Adrenal gland (tissue), 12 donors: ENCODE results near the gene NEK8. TPM values are rescaled to one million over a fixed set of nuclear protein-coding genes. Genes with fewer than 3 reads are reported as not detected.

Experiments
- DNase-seq, 7 donors: peaks; one replicate each; pipeline ENCODE4 v3.0.0-alpha.2; 2019 to 2020
- H3K27ac ChIP-seq, 5 donors: fragments of 200-600 bp; sonication (generic) in 4 of 5; 1 replicate in 3 of 5; 2 replicates in 2 of 5; pipeline versions ENCODE4 v1.5.1 to v1.8.0; 2016 to 2020; ENCODE audit warnings: mild to moderate bottlenecking in 1 of 5
- H3K27me3 ChIP-seq: fragments of 200-600 bp; 2 replicates; pipeline ENCODE4 v1.8.0; 2021
- H3K36me3 ChIP-seq, 2 donors: fragments of 200-600 bp; replicated peaks in 1 of 2; 1 replicate in 1 of 2; 2 replicates in 1 of 2; pipeline versions ENCODE4 v1.5.1 to v1.8.0; 2018 to 2022
- H3K4me1 ChIP-seq, 2 donors: fragments of 200-600 bp; replicated peaks in 1 of 2; 1 replicate in 1 of 2; 2 replicates in 1 of 2; pipeline versions ENCODE4 v1.5.1 to v1.8.0; 2018 to 2021
- H3K4me3 ChIP-seq, 4 donors: fragments of 200-600 bp; sonication (generic) in 3 of 4; one replicate each; pipeline ENCODE4 v1.5.1; 2016 to 2018
- H3K9me3 ChIP-seq, 3 donors: fragments of 200-600 bp; sonication (generic) in 1 of 3; replicated peaks in 1 of 3; 1 replicate in 2 of 3; 2 replicates in 1 of 3; pipeline versions ENCODE4 v1.5.1 to v1.8.0; 2016 to 2021
- POLR2A ChIP-seq, 2 donors: fragments of 450-650 bp; IDR thresholded peaks; one replicate each; pipeline ENCODE4 v1.6.1; 2017; ENCODE audit warnings: antibody characterized with exemption in 2 of 2, mild to moderate bottlenecking in 2 of 2, moderate library complexity in 1 of 2
- WGBS, 4 donors: extraction: QIAGEN DNeasy Blood & Tissue Kit in 2 of 4; methylation state at CpG; one replicate each; pipeline versions ENCODE4 v1.1.5 to v1.1.7; 2013 to 2017; 5-methylcytosine and 5-hydroxymethylcytosine counted together
- intact Hi-C, 2 donors: fragments of 100-400 bp; cut with DNase I; formaldehyde crosslinking; loops; one replicate each; pipeline versions ENCODE4 v1.14.1 to v1.15.0; 2022 to 2023
- polyA plus RNA-seq, 3 donors: library from polyadenylated mRNA; stranded (reverse); fragments of 200-250 nt in 2 of 3; fragments of 350-450 nt in 1 of 3; fragmentation: Illumina TruSeq in 1 of 3; extraction: RNeasy Lipid Tissue Mini Kit (QIAGEN cat#74804) in 1 of 3; gene quantifications; one replicate each; pipeline ENCODE4 v1.2.3, GENCODE V29; 2013 to 2014
- total RNA-seq, 9 donors: library from RNA; depleted of rRNA in 4 of 9; stranded (reverse); fragments of >200 nt in 4 of 9; fragments of 120-200 nt in 1 of 9; fragmentation: NEBNext Ultra II Directional in 1 of 9; extraction: Animal tissue kit (Norgen Biotek cat#: 25700) in 1 of 9; gene quantifications; one replicate each; pipeline versions ENCODE4 v1.1.0 to v1.2.4, GENCODE V29; 2013 to 2023
- TF ChIP-seq, protein P1 (sequence below), 6 experiments: fragments of 450-650 bp in 4 of 6; fragments of 200-600 bp in 2 of 6; sonication (generic) in 1 of 6; IDR thresholded peaks; 1 replicate in 5 of 6; 2 replicates in 1 of 6; pipeline versions ENCODE4 v1.5.1 to v1.8.0; 2016 to 2021; ENCODE audit warnings: antibody characterized with exemption in 6 of 6, mild to moderate bottlenecking in 2 of 6, moderate library complexity in 1 of 6
- donor health status: healthy with polysubstance abuse.
- donor health status: Bipolar disorder and iron deficiency.
- donor health status: DM: yes; HTN: yes; CAD: no.
- donor health status: DM: no; HTN: no; CAD: no.
- donor health status: DM: no; HTN: no; CAD: no.
- donor health status: DM: yes; HTN: yes; CAD: no.

The NEK8 gene
- total and polyA plus RNA-seq, 12 donors = 0.54 to 11.9 (median 6.1) TPM

GRCh38 chr17:28726627-28727491, 1.7 kb upstream of the NEK8 start:
- peak in 1 of 2 donors; percentile 45 for TF ChIP-seq POLR2A (IDR thresholded peaks at IDR 0.05)
- TF ChIP-seq, protein P1, sequence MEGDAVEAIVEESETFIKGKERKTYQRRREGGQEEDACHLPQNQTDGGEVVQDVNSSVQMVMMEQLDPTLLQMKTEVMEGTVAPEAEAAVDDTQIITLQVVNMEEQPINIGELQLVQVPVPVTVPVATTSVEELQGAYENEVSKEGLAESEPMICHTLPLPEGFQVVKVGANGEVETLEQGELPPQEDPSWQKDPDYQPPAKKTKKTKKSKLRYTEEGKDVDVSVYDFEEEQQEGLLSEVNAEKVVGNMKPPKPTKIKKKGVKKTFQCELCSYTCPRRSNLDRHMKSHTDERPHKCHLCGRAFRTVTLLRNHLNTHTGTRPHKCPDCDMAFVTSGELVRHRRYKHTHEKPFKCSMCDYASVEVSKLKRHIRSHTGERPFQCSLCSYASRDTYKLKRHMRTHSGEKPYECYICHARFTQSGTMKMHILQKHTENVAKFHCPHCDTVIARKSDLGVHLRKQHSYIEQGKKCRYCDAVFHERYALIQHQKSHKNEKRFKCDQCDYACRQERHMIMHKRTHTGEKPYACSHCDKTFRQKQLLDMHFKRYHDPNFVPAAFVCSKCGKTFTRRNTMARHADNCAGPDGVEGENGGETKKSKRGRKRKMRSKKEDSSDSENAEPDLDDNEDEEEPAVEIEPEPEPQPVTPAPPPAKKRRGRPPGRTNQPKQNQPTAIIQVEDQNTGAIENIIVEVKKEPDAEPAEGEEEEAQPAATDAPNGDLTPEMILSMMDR (IDR thresholded peaks at IDR 0.05) = peak; percentile 99 to 100 (median 99)
- H3K27ac ChIP-seq = peak overlapping the region; percentile 51 to 92 (median 75)
- 0 to 1% (median 0%) methylated on average over 17 to 57 of the region's 57 CpGs for WGBS, 4 donors
- peaks cover 0 to 28% of the 10 kb centered on the region in 2 donors for H3K36me3 ChIP-seq
- H3K4me1 ChIP-seq = peaks cover 15 to 40% of the 10 kb centered on the region in 2 donors
- intact Hi-C loops = no loop called here
- DNase-seq = peak; percentile 92 to 97 (median 94)
- no peaks in the 10 kb centered on the region for H3K9me3 ChIP-seq
- H3K27me3 ChIP-seq = no peaks in the 10 kb centered on the region
- H3K4me3 ChIP-seq = peak overlapping the region; percentile 27 to 71 (median 43)

- 86 to 90% (median 87%) methylated on average over 11 of the region's 11 CpGs for WGBS, 4 donors
- no peak overlapping the region for H3K27ac ChIP-seq
- H3K4me1 ChIP-seq = peaks cover 15 to 27% of the 10 kb centered on the region in 2 donors
- DNase-seq = no peak
- no peaks in the 10 kb centered on the region for H3K27me3 ChIP-seq
- no peak overlapping the region for H3K4me3 ChIP-seq
- intact Hi-C loops = loop anchor here in 1 of 2 donors (2.0 kb wide), 1 partner anchor 17 kb away; no protein-coding TSS in a partner anchor
- no peaks in the 10 kb centered on the region for H3K9me3 ChIP-seq
- H3K36me3 ChIP-seq = no peaks in the 10 kb centered on the region
- no peak for TF ChIP-seq POLR2A (IDR thresholded peaks at IDR 0.05)
- TF ChIP-seq, protein P1 (IDR thresholded peaks at IDR 0.05) = no peak
Observed at GRCh38 chr17:28729950-28730330, 1.4 kb downstream of the NEK8 start.

- Histone ChIP-seq H3K4me3 (no peak overlapping the region), H3K27ac (no peak overlapping the region), H3K9me3 (no peaks in the 10 kb centered on the region), H3K27me3 (no peaks in the 10 kb centered on the region), H3K4me1 (no peaks in the 10 kb centered on the region), H3K36me3 (no peaks in the 10 kb centered on the region)
- TF ChIP-seq POLR2A (IDR thresholded peaks at IDR 0.05) = no peak
- TF ChIP-seq, protein P1 (IDR thresholded peaks at IDR 0.05) = no peak
- 84 to 88% (median 85%) methylated on average over 1 of the region's 1 CpG for WGBS, 4 donors
- intact Hi-C loops = no loop called here
- DNase-seq = no peak
Observed at GRCh38 chr17:28733346-28733745, 4.8 kb downstream of the NEK8 start.

DNA sequence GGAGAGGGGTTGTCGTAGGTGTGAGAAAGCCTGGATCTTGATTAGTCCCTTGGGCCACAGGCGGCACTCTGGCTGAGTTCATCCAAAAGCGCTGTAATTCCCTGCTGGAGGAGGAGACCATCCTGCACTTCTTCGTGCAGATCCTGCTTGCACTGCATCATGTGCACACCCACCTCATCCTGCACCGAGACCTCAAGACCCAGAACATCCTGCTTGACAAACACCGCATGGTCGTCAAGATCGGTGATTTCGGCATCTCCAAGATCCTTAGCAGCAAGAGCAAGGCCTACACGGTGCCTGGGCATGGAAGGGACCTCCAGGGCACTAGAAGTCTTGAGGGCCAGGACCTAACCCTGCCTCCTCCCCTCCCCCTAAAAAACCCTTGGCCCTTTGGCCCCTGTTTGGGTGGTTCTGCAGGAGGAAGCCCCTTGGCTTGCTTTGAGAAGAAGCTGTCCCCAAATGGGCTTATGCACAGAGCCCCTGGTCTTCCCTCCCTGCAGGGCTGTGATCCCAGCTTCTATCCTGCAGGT, 6.2 kb downstream of the NEK8 start:
- no peak overlapping the region for H3K4me3 ChIP-seq
- intact Hi-C loops = no loop called here
- no peaks in the 10 kb centered on the region for H3K36me3 ChIP-seq
- no peaks in the 10 kb centered on the region for H3K9me3 ChIP-seq
- H3K27me3 ChIP-seq = no peaks in the 10 kb centered on the region
- WGBS, 4 donors = 89 to 99% (median 92%) methylated on average over 6 to 10 of the region's 10 CpGs
- H3K27ac ChIP-seq = no peak overlapping the region
- H3K4me1 ChIP-seq = no peaks in the 10 kb centered on the region
- DNase-seq = no peak
- TF ChIP-seq, protein P1 (IDR thresholded peaks at IDR 0.05) = no peak
- TF ChIP-seq POLR2A (IDR thresholded peaks at IDR 0.05) = no peak
